T-cell (primary cell): ENCODE measurements around the gene ALG2. TPM values are rescaled to one million over a fixed set of nuclear protein-coding genes. Genes with fewer than 3 reads are reported as not detected.
A peak's percentile ranks its signal among the peaks of the same experiment; 100 is the strongest.
"Not testable (repeated sequence)": the region's sequence is repeated elsewhere in the genome, so short reads cannot be mapped to it uniquely, and the experiment has no call there.

Experiments
- ATAC-seq, 4 experiments: fragments of 200-7000 bp in 3 of 4; fragments of 150-1000 bp in 1 of 4; cut with Tn5 transposase; replicated peaks in 1 of 4; 1 replicate in 3 of 4; 2 replicates in 1 of 4; pipeline ENCODE4 v1.10.0; 2021; ENCODE audit warnings: moderate library complexity in 3 of 4, mild to moderate bottlenecking in 2 of 4, moderate number of reproducible peaks in 1 of 4
- CTCF ChIA-PET, 2 donors: fragments of 300-600 bp; sonication (Branson Sonifier 250); formaldehyde crosslinking; loops; one replicate each; lab custom pipeline; 2022; ENCODE audit warnings: antibody characterized with exemption in 2 of 2; lab: Charles Lee
- POLR2A ChIA-PET, 2 donors: fragments of 300-600 bp; sonication (Branson Sonifier 250); formaldehyde crosslinking; loops; one replicate each; lab custom pipeline; 2022; ENCODE audit warnings: antibody characterized with exemption in 2 of 2; lab: Charles Lee
- DNase-seq, 35 experiments: peaks; one replicate each; pipeline versions ENCODE4 v3.0.0 to v3.0.0-alpha.2; 2013 to 2023
- H3K27ac ChIP-seq: one replicate; pipeline ENCODE4 v1.5.1; 2013; ENCODE audit warnings: low read length
- H3K27me3 ChIP-seq, 2 experiments: replicated peaks in 1 of 2; 1 replicate in 1 of 2; 2 replicates in 1 of 2; pipeline versions ENCODE4 v1.6.1 to v1.7.0; 2013; ENCODE audit warnings: low read length in 1 of 2, mixed read lengths in 1 of 2; ENCODE audit not compliant: control insufficient read depth in 2 of 2, insufficient read depth in 2 of 2; ENCODE audit errors: extremely low read depth in 1 of 2
- H3K36me3 ChIP-seq, 2 donors: 1 replicate in 1 of 2; 2 replicates in 1 of 2; pipeline versions ENCODE4 v1.6.1 to v1.7.0; 2013; ENCODE audit warnings: low read length in 1 of 2; ENCODE audit not compliant: control insufficient read depth in 2 of 2, insufficient read depth in 1 of 2; ENCODE audit errors: extremely low read depth in 1 of 2
- H3K4me1 ChIP-seq, 2 experiments: 1 replicate in 1 of 2; 2 replicates in 1 of 2; pipeline versions ENCODE4 v1.6.1 to v1.7.0; 2013; ENCODE audit warnings: low read length in 2 of 2, mixed read lengths in 1 of 2; ENCODE audit not compliant: insufficient read depth in 2 of 2, control insufficient read depth in 1 of 2; ENCODE audit errors: extremely low read depth in 1 of 2
- H3K4me3 ChIP-seq, 2 donors: 1 replicate in 1 of 2; 2 replicates in 1 of 2; pipeline versions ENCODE4 v1.5.1 to v1.7.0; 2013; ENCODE audit warnings: mild to moderate bottlenecking in 2 of 2, low read length in 1 of 2, moderate library complexity in 1 of 2; ENCODE audit not compliant: control insufficient read depth in 1 of 2; ENCODE audit errors: extremely low read depth in 1 of 2
- H3K9me3 ChIP-seq: 2 replicates; pipeline ENCODE4 v1.7.0; 2013
- H3K27ac Mint-ChIP-seq, 2 donors: one replicate each; pipeline ENCODE4 v1.8.0; 2020 to 2021; ENCODE audit warnings: mild to moderate bottlenecking in 2 of 2, mixed read lengths in 2 of 2
- H3K27me3 Mint-ChIP-seq, 2 donors: one replicate each; pipeline ENCODE4 v1.8.0; 2021 to 2022; ENCODE audit warnings: mixed read lengths in 2 of 2
- H3K36me3 Mint-ChIP-seq: one replicate; pipeline ENCODE4 v1.8.0; 2021; ENCODE audit warnings: mixed read lengths
- H3K4me1 Mint-ChIP-seq, 3 donors: one replicate each; pipeline ENCODE4 v1.8.0; 2020 to 2022; ENCODE audit warnings: mixed read lengths in 3 of 3, mild to moderate bottlenecking in 1 of 3
- H3K4me3 Mint-ChIP-seq, 3 donors: one replicate each; pipeline ENCODE4 v1.8.0; 2020 to 2022; ENCODE audit warnings: mild to moderate bottlenecking in 3 of 3, mixed read lengths in 3 of 3, moderate library complexity in 3 of 3
- H3K9me3 Mint-ChIP-seq, 3 donors: one replicate each; pipeline ENCODE4 v1.8.0; 2020 to 2022; ENCODE audit warnings: mixed read lengths in 3 of 3
- WGBS: methylation state at CpG from one replicate; pipeline ENCODE4 v1.1.5; 2013; ENCODE audit warnings: missing lambda C conversion rate; ENCODE audit not compliant: insufficient coverage; 5-methylcytosine and 5-hydroxymethylcytosine counted together
- total RNA-seq, 35 experiments: library from RNA in 6 of 35; stranded (reverse) in 6 of 35; fragments of 120-200 nt in 1 of 35; gene quantifications; one replicate each; pipeline versions ENCODE4 v1.2.1 to v1.2.4 and lab custom pipeline; 2013 to 2026

Gene ALG2
- total RNA-seq, 5 donors from 2014 or later (not counting 1 experiment from before 2014, with no cell fraction given), result 18.0 to 30.3 (median 25.2) TPM

DNA sequence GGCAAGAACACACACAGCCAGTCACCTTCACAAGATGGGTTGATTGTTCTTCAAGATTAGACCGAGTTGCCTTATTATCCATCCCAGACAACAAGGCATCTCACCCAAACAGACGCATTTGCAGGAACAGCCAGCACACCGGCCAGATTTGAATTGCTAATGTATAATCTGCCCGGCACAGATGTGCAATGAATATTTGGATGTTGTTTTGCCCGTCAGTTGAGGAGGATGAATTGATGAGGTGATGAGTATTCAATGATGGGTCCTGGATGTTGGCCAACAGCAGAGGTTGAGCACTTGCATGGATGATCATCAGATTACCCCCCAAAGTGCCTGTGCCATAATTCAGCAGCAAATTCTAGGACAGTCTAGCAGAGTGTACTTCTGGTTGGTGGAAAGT, 20.1 kb downstream of the ALG2 start:
- POLR2A ChIA-PET, result no interaction called here
- Histone ChIP-seq H3K4me1 (no peaks in the 10 kb centered on the region), H3K9me3 (no peaks in the 10 kb centered on the region), H3K4me3 (no peak overlapping the region), H3K36me3 (no peaks in the 10 kb centered on the region), H3K27me3 (no peaks in the 10 kb centered on the region), H3K27ac (no peak overlapping the region)
- no peak for ATAC-seq
- Mint-ChIP-seq H3K4me3 (no peak overlapping the region), H3K9me3 (peaks cover 6 to 7% (median 7%) of the 10 kb centered on the region in 3 donors), H3K27ac (no peak overlapping the region), H3K27me3 (no peaks in the 10 kb centered on the region), H3K4me1 (peaks cover 0 to 4% (median 2%) of the 10 kb centered on the region in 3 donors), H3K36me3 (no peaks in the 10 kb centered on the region)
- no peak for DNase-seq
- 85% methylated on average over 2 of the region's 5 CpGs for WGBS
- CTCF ChIA-PET, result no interaction called here

DNA sequence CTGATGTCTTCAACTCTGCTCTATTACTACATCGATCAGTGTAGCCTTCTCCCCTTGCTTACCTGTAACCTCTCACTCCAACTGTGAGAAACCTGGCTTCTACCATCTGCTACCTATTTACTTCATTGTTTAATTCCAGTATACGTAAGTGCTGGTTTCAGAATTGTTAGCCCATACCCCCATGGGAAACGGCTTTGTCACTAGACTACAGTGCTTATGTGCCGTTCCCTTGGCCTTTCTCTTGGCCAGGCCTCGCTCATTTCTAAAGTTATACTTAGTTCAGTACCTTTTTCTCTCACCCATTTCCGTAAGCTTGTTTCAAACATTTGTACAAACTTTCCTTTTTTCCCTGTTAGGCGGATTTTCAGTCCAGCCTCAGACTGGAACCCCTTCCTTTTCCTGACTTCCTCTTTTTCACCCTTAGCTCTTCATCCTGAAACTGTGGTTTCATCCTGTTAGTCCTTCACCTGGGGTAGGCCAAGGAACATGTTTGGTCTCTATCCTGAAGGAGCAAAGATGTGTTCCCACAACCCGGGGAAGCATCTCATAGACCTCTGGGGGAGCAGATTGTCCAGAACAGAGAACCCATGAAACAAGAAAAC, 21.7 kb downstream of the ALG2 start:
- no peak overlapping the region for H3K4me3 Mint-ChIP-seq
- H3K27ac Mint-ChIP-seq, result no peak overlapping the region
- ChIA-PET CTCF (interaction anchor here in 1 of 2 donors (0.6 kb wide), 1 partner anchor 51 kb away, joined by 3 read pairs; no protein-coding TSS in a partner anchor), POLR2A (no interaction called here)
- DNase-seq, result no peak
- no peaks in the 10 kb centered on the region for H3K36me3 Mint-ChIP-seq
- no peaks in the 10 kb centered on the region for H3K9me3 Mint-ChIP-seq
- no peaks in the 10 kb centered on the region for H3K36me3 ChIP-seq
- H3K27ac ChIP-seq, result no peak overlapping the region
- WGBS, result 67% methylated on average over 7 of the region's 8 CpGs
- H3K4me1 Mint-ChIP-seq, result peaks cover 0 to 6% (median 3%) of the 10 kb centered on the region in 3 donors
- no peaks in the 10 kb centered on the region for H3K4me1 ChIP-seq
- no peak for ATAC-seq
- peaks cover 0 to 1% of the 10 kb centered on the region in 2 donors for H3K27me3 Mint-ChIP-seq
- H3K9me3 ChIP-seq, result no peaks in the 10 kb centered on the region
- H3K27me3 ChIP-seq, result no peaks in the 10 kb centered on the region
- no peak overlapping the region for H3K4me3 ChIP-seq

DNA sequence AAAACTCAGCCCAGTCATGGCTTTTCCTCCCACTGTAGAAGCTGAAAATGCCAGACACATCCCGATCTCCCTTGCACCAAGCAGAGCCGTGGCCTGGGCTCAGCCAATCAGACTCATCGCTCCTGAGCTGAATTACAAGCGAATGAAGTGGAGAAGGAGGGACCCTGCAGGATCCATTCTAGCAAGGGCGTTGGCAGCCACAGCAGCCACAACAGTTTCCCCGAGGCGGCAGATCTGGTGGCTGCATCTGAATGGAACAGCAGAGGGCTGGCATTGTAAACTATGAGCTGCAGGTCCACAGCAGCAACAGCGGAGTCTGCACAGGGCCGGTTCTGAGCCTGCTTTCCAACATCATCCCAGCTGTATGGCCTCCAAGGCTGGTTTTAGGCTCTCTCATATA, 23.8 kb downstream of the ALG2 start:
- Mint-ChIP-seq H3K4me3 (no peak overlapping the region), H3K27ac (no peak overlapping the region)

DNA sequence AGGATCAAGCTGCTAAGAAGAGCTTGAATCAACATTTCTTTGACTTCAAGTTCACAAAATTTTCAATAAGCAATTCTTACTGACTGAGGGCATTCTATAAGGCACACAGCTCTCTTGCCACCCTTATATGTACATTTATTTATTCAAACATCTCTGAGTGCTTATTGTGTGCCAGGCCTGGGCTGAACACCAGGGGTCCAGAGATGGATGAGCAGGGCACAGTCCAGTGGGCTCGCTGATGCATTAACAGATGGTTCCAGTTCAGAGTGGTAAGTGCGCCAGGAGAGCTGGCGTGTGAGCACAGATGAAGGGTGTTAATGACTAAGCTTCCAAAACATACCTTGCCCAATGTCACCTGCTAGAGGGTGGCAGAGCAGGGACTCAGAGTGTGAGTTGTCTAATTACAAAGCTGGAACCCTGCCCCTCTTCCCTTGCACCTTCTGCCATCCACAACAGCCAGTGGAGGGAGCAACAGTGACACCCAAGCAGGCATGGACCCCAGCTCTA, 24.6 kb downstream of the ALG2 start:
- H3K27me3 Mint-ChIP-seq, result peaks cover 0 to 4% of the 10 kb centered on the region in 2 donors
- ChIA-PET POLR2A (no interaction called here), CTCF (interaction anchor here in 1 of 2 donors (0.6 kb wide), 1 partner anchor 408 kb away, joined by 4 read pairs; no protein-coding TSS in a partner anchor)
- WGBS, result no CpG with 5 or more reads among the region's 3 CpGs
- no peak overlapping the region for H3K27ac Mint-ChIP-seq
- no peaks in the 10 kb centered on the region for H3K36me3 Mint-ChIP-seq
- H3K4me1 Mint-ChIP-seq, result peaks cover 0 to 12% (median 6%) of the 10 kb centered on the region in 3 donors
- no peaks in the 10 kb centered on the region for H3K9me3 Mint-ChIP-seq
- H3K4me3 Mint-ChIP-seq, result no peak overlapping the region
- H3K27ac ChIP-seq, result no peak overlapping the region
- no peak overlapping the region for H3K4me3 ChIP-seq
- no peak for ATAC-seq
- no peak for DNase-seq
- H3K27me3 ChIP-seq, result no peaks in the 10 kb centered on the region
- H3K9me3 ChIP-seq, result no peaks in the 10 kb centered on the region
- no peaks in the 10 kb centered on the region for H3K4me1 ChIP-seq
- no peaks in the 10 kb centered on the region for H3K36me3 ChIP-seq

More for the DNA sequence above, 23.8 kb downstream of the ALG2 start:
- CTCF ChIA-PET, result no interaction called here
- H3K4me3 ChIP-seq, result no peak overlapping the region
- POLR2A ChIA-PET, result interaction anchor here in 1 of 2 donors (0.6 kb wide), 1 partner anchor 796 kb away, joined by 6 read pairs; no protein-coding TSS in a partner anchor
- H3K27me3 ChIP-seq, result no peaks in the 10 kb centered on the region
- H3K36me3 ChIP-seq, result no peaks in the 10 kb centered on the region
- no peaks in the 10 kb centered on the region for H3K9me3 Mint-ChIP-seq
- DNase-seq, result no peak
- H3K4me1 ChIP-seq, result no peaks in the 10 kb centered on the region
- H3K9me3 ChIP-seq, result no peaks in the 10 kb centered on the region
- no peak overlapping the region for H3K27ac ChIP-seq
- peaks cover 0 to 1% of the 10 kb centered on the region in 2 donors for H3K27me3 Mint-ChIP-seq
- peaks cover 0 to 11% (median 6%) of the 10 kb centered on the region in 3 donors for H3K4me1 Mint-ChIP-seq
- WGBS, result 85% methylated on average over 6 of the region's 9 CpGs
- H3K36me3 Mint-ChIP-seq, result no peaks in the 10 kb centered on the region
- ATAC-seq, result no peak

DNA sequence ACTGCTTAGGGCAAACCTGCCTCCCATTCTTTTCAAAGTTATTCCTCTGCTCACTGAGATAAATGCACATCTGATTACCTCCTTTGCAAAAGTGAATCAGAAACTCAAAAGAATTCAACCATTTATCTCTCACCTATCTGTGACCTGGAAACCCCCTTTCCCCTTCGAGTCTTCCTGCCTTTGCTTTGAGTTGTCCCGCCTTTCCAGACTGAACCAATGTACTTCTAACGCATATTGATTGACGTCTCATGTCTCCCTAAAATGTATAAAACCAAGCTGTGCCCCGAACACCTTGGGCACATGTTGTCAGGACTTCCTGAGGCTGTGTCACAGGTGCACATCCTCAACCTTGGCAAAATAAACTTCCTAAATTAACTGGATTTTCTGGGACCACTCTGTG, 25.3 kb downstream of the ALG2 start:
- H3K9me3 ChIP-seq, H3K27ac ChIP-seq, ATAC-seq, H3K36me3 ChIP-seq, H3K4me1 ChIP-seq, H3K36me3 Mint-ChIP-seq, H3K27me3 ChIP-seq, H3K4me3 Mint-ChIP-seq, H3K9me3 Mint-ChIP-seq, H3K27me3 Mint-ChIP-seq, H3K4me3 ChIP-seq, DNase-seq, POLR2A ChIA-PET, H3K27ac Mint-ChIP-seq: not testable (repeated sequence)
- CTCF ChIA-PET, result interaction anchor here in 1 of 2 donors (1.0 kb wide), 1 partner anchor 12 kb away, joined by 3 read pairs; no protein-coding TSS in a partner anchor
- peaks cover 0 to 12% (median 6%) of the 10 kb centered on the region in 3 donors for H3K4me1 Mint-ChIP-seq
- WGBS, result 54% methylated on average over 5 of the region's 5 CpGs

DNA sequence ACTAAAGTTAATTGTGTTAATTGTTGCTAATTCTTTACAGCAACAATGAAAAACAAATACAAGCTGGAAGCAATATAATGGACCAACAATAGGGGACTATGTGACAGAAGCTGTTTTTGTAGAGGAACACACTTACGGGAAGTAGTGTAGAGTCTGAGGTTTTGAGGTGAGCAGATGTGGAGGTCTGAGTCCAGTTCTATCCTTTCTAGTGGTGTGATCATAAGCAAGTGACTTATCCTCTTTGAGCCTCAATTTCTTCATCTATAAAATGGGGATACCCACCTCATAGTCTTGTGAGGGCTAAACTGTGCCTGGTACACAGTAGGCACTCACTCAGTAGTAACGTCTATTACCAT, 28.3 kb downstream of the ALG2 start:
- DNase-seq (no peak), ATAC-seq (peak in 1 of 4 experiments; percentile 50)
- Histone ChIP-seq H3K27ac (no peak overlapping the region), H3K36me3 (no peaks in the 10 kb centered on the region), H3K27me3 (peaks cover 0 to 7% of the 10 kb centered on the region in 2 experiments), H3K4me3 (no peak overlapping the region), H3K9me3 (no peaks in the 10 kb centered on the region), H3K4me1 (no peaks in the 10 kb centered on the region)
- H3K4me3 Mint-ChIP-seq, result no peak overlapping the region
- H3K27ac Mint-ChIP-seq, result no peak overlapping the region
- peaks cover 7 to 9% of the 10 kb centered on the region in 2 donors for H3K27me3 Mint-ChIP-seq
- H3K4me1 Mint-ChIP-seq, result peaks cover 0 to 12% (median 6%) of the 10 kb centered on the region in 3 donors
- no CpG with 5 or more reads among the region's 2 CpGs for WGBS
- H3K36me3 Mint-ChIP-seq, result no peaks in the 10 kb centered on the region
- ChIA-PET CTCF (interaction anchor here (0.6 to 1.0 kb wide), 2 partner anchors 9 to 33 kb away, joined by 3 to 7 read pairs; no protein-coding TSS in a partner anchor), POLR2A (no interaction called here)
- H3K9me3 Mint-ChIP-seq, result no peaks in the 10 kb centered on the region
